HPDE6-E6E7 (cell line): ENCODE data around the gene B3GNT2.
"Not testable (repeated sequence)": the region's sequence is repeated elsewhere in the genome, so short reads cannot be mapped to it uniquely, and the experiment has no call there.

Source experiments
- DNase-seq: peaks from one replicate; pipeline ENCODE4 v3.0.0; 2011; ENCODE audit warnings: missing footprints; ENCODE audit errors: extremely low spot score

B3GNT2 gene

GRCh38 chr2:62195421-62196277 lies at the start of gene B3GNT2:
Gene B3GNT2 (plus strand): TSS chr2:62196115. CDS start chr2:62222221, 26,106 bp downstream.
- DNase-seq = peak; percentile 70

GRCh38 chr2:62146790-62147189 lies 49.1 kb upstream of the B3GNT2 start:
- DNase-seq = not testable (repeated sequence)

- no peak for DNase-seq
Observed at GRCh38 chr2:62147610-62148301, 48.2 kb upstream of the B3GNT2 start.

GRCh38 chr2:62149708-62150107 lies 46.2 kb upstream of the B3GNT2 start:
- peak; percentile 55 for DNase-seq

- DNase-seq = no peak
Observed at GRCh38 chr2:62150597-62151305, 45.2 kb upstream of the B3GNT2 start.

GRCh38 chr2:62151306-62151638 lies 44.6 kb upstream of the B3GNT2 start:
- DNase-seq = no peak

GRCh38 chr2:62152000-62152399 lies 43.9 kb upstream of the B3GNT2 start:
- peak; percentile 15 for DNase-seq

- DNase-seq = no peak
Observed at GRCh38 chr2:62156861-62157496, 38.9 kb upstream of the B3GNT2 start.

GRCh38 chr2:62158444-62159121 lies 37.3 kb upstream of the B3GNT2 start:
- DNase-seq = no peak

GRCh38 chr2:62160691-62161090 lies 35.2 kb upstream of the B3GNT2 start:
- DNase-seq = not testable (repeated sequence)

GRCh38 chr2:62163106-62163831 lies 32.6 kb upstream of the B3GNT2 start:
- DNase-seq = no peak

- no peak for DNase-seq
Observed at GRCh38 chr2:62163834-62164233, 32.1 kb upstream of the B3GNT2 start.

GRCh38 chr2:62175728-62176127 lies 20.2 kb upstream of the B3GNT2 start:
- no peak for DNase-seq

GRCh38 chr2:62176801-62177200 lies 19.1 kb upstream of the B3GNT2 start:
- no peak for DNase-seq

- DNase-seq = no peak
Observed at GRCh38 chr2:62177392-62178049, 18.4 kb upstream of the B3GNT2 start.

- no peak for DNase-seq
Observed at GRCh38 chr2:62178741-62179271, 17.1 kb upstream of the B3GNT2 start.

- DNase-seq = no peak
Observed at GRCh38 chr2:62180975-62181374, 14.9 kb upstream of the B3GNT2 start.

- DNase-seq = no peak
Observed at GRCh38 chr2:62181843-62182242, 14.1 kb upstream of the B3GNT2 start.

GRCh38 chr2:62184512-62185230 lies 11.2 kb upstream of the B3GNT2 start:
- no peak for DNase-seq
